GM21717 (cell line): ENCODE results near the gene SNTA1.
"Not testable (repeated sequence)": the region's sequence is repeated elsewhere in the genome, so short reads cannot be mapped to it uniquely, and the experiment has no call there.

Experiments
- ATAC-seq: cut with Tn5 transposase; IDR thresholded peaks from one replicate; pipeline ENCODE4 v1.9.1; 2021; ENCODE audit warnings: mild to moderate bottlenecking, moderate library complexity; ENCODE audit not compliant: unreplicated experiment

SNTA1 gene

GRCh38 chr20:33443512-33444239, at the start of gene SNTA1:
Gene SNTA1, minus strand, starts transcription at chr20:33443763. Its CDS starts 143 bp downstream, at chr20:33443620.
- no peak for ATAC-seq

GRCh38 chr20:33490934-33491656, 47.5 kb upstream of the SNTA1 start:
- no peak for ATAC-seq

DNA sequence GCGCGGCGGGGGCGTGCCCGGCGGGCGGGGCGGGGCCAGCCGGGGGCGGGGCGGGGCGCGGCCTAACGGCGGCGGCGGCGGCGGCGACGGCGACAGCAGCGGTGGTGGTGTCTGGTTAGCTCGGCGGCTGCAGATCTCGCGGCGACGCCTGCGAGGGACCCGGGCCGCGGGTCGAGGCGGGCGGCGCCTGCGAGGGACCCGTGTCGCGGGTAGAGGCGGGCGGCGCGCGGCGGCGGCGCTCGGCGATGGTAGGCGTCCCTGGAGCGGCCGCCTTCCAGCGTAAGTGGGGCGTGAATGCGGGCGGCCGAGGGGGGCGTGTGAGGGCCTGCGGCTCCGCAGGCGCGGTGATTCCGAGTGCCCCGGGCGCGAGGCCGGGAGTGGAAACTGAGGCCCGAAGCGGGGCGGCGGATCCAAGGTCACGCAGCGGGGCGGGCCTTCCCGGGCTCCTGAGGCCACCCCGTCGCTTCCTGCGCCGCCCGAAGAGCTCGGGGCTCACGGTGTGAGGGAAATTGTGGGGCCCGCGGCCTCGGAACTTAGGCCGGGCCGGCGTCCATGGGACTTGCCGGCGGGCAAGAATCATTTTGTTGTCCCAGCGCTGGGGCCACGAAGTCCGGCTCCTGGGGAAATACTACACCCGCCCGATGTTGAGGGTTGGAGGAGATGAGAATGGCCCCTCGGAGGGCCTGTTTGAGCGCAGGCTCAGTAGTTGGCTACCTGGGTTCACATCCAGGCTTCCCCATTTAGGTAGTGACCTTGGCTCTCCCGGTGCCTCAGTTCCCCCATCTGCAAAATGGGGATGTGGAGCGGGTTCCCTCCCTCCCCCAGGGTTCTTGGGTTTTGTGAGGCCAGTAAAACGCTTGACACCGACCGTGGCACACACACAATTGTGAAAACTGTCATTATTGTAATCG, 46.7 kb upstream of the SNTA1 start, which contains the start of gene CBFA2T2:
Gene CBFA2T2 (plus strand): TSS at position 74 of the 911 bp plus-strand sequence. CDS start 172 bp downstream, at position 246.
- peak; percentile 48 for ATAC-seq

GRCh38 chr20:33489495-33490022, 46.0 kb upstream of the SNTA1 start:
- ATAC-seq: peak; percentile 92

- not testable (repeated sequence) for ATAC-seq
Observed at GRCh38 chr20:33488661-33489494, 45.3 kb upstream of the SNTA1 start.

DNA sequence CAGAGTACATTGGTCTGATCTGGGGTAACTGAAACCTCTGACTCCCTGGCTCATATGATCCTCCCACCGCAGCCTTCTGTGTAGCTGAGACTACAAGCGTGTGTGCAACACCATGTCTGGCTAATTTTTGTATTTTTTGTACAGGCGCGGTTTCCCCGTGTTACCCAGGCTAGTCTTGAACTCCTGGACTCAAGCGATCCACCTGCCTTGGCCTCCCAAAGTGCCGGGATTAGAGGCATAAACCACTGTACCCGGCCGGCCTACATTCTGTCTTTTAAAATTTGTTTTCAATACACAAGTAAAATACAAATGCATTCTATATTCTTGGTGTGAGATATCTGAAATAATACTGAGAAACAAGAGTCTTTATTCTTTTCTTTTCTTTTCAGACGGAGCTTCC, 44.6 kb upstream of the SNTA1 start:
- no peak for ATAC-seq

DNA sequence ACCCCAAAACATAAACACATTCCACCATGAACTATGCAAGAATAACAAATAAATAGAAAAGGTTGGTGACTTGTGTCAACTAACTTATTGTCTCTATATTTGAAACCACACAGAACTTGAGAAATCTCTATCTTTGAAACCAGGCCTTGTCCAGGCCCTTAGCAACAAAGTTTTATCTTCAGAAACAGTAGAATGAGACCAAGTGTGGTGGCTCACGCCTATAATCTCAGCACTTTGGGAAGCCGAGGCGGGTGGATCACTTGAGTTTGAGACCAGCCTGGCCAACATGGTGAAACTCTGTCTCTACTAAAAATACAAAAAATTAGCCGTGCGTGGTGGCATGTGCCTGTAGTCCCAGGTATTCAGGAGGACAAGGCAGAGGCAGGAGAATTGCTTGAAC, 39.6 kb upstream of the SNTA1 start:
- not testable (repeated sequence) for ATAC-seq

GRCh38 chr20:33482581-33482980, 39.0 kb upstream of the SNTA1 start:
- no peak for ATAC-seq

- ATAC-seq: no peak
Observed at GRCh38 chr20:33481431-33481941, 37.9 kb upstream of the SNTA1 start.

- ATAC-seq: no peak
Observed at GRCh38 chr20:33480048-33480447, 36.5 kb upstream of the SNTA1 start.

GRCh38 chr20:33477386-33478234, 34.0 kb upstream of the SNTA1 start:
- no peak for ATAC-seq

DNA sequence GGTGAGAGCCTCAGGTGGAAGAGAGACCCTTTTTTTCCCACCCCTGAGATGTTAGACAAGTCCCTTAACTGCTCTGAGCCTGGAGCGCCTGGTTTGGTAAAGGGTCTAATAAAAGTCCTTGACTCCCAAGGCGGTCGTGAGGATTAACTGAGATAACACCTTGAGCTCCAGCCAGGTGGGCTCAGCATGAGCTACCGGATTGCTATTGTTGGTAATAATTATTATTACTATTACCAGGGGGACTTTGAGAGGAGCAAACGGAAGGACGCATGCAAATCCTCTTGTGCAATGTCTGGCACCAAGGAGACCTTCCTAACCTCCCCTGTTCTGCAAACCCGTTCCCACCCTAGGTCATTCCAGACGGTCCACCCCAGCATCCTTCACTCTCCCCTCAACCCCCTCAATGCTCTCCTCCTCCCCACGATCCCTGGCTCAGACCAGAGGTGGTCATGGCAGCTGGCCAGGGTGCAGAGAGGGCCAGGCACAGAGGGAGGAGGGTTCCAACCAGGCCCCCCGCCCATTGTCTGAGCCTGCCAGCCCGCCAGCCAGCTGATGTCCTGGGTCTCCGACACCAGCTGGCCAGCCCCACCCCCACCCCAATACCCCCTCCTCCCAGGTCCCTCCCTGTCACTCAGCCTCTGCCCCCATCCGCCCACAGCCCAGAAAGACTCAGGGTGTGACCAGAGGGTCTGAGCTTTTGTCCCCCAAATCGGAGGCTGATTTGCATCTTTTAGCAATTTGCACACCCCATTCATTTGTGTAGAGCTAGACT, 32.0 kb upstream of the SNTA1 start:
- no peak for ATAC-seq

GRCh38 chr20:33474963-33475362, 31.4 kb upstream of the SNTA1 start:
- no peak for ATAC-seq

GRCh38 chr20:33474097-33474873, 30.7 kb upstream of the SNTA1 start:
- no peak for ATAC-seq

DNA sequence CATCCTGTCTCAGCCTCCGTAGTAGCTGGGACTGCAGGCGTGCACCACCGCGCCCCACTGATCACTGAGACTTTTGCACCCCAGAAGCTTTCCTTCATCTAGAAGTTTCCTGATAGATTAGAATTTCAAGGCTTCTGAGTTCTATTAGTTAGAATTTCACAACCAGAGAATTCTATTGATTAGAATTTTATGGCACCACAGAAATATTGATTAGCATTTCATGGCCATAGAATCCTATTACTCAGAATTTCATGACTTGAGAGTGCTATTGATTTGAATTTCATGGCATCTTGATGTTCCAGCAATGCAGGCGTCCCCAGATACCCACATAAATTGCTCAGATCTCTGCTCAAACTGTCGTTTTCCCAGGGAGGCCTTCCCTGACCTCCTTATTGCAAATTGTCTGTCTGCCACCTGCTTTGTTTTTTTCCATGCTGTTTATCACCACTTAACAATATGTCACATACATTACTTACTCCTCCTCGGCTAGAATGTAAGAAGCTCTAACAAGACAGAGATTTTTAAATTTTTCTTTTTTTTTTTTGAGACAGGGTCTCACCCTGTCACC, 29.4 kb upstream of the SNTA1 start:
- no peak for ATAC-seq

DNA sequence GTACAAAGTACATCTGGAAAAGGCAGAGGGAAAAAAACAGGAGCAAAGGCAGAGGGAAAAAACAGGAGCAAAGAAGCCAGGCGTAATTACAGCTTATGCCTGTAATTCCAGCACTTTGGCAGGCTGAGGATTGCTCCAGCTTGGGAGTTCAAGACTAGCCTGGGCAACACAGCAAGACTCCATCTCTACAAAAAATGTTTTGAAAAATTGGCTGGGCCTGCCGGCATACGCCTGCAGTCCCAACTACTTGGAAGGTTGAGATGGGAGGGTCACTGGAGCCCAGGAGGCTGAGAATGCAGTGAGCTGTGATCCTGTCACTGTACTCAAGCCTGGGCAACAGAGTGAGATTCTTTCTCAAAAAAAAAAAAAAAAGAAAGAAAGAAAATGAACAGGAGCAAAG, 27.3 kb upstream of the SNTA1 start:
- no peak for ATAC-seq

DNA sequence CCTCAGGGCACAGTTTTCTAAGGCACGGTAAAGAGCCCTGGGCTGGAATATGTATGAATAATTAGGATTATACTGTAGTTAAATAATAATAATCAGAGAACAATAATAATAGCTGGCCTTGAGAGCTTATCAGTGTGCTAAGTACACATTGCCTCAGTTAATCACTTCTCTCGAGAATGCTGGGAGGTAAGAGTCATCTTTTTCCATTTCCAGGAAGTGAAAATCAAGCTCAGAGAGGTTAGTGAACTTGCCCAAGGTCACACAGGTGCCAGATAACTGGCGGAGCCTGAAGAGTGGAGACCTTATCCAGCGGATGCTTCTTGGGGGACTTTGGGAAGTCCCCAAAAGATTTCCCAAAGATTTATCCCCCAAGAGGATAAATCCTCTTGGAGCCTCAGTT, 26.9 kb upstream of the SNTA1 start:
- ATAC-seq: no peak
